Right atrium auricular region (tissue), 2 donors: Measurements from ENCODE around the gene CBLN1. TPM values are rescaled to one million over a fixed set of nuclear protein-coding genes. Genes with fewer than 3 reads are reported as not detected.

Experiments used
- DNase-seq: peaks from one replicate; pipeline ENCODE4 v3.0.0-alpha.2; 2019; ENCODE audit warnings: low spot score
- H3K27ac ChIP-seq, 2 donors: fragments of 200-600 bp; sonication (generic); 1 replicate in 1 of 2; 2 replicates in 1 of 2; pipeline ENCODE4 v1.5.1; 2016 to 2019
- H3K27me3 ChIP-seq, 2 donors: fragments of 200-600 bp; sonication (generic); one replicate each; pipeline versions ENCODE4 v1.5.1 to v1.6.0; 2017 to 2019
- H3K36me3 ChIP-seq: fragments of 200-600 bp; sonication (generic); one replicate; pipeline ENCODE4 v1.5.1; 2016
- H3K4me1 ChIP-seq, 2 donors: fragments of 200-600 bp; sonication (generic); one replicate each; pipeline versions ENCODE4 v1.5.1 to v1.6.0; 2017 to 2019
- H3K4me3 ChIP-seq, 2 donors: fragments of 200-600 bp; sonication (generic); 1 replicate in 1 of 2; 2 replicates in 1 of 2; pipeline ENCODE4 v1.5.1; 2017 to 2019; ENCODE audit warnings: mild to moderate bottlenecking in 1 of 2, moderate library complexity in 1 of 2
- H3K9me3 ChIP-seq, 2 donors: fragments of 200-600 bp; sonication (generic); one replicate each; pipeline ENCODE4 v1.5.1; 2019
- CTCF ChIP-seq, 2 donors: fragments of 200-600 bp; sonication (generic); IDR thresholded peaks; one replicate each; pipeline ENCODE4 v1.5.1; 2019; ENCODE audit warnings: antibody characterized with exemption in 2 of 2
- total RNA-seq, 2 donors: library from RNA; depleted of rRNA; stranded (reverse); fragments of >200 nt; gene quantifications; one replicate each; pipeline ENCODE4 v1.1.0, GENCODE V29; 2016

CBLN1 gene
- total RNA-seq, 2 donors from 2014 or later: 0.98 to 1.9 TPM

GRCh38 chr16:49284962-49285361 lies 3.3 kb upstream of the CBLN1 start:
- Histone ChIP-seq H3K36me3 (no peaks in the 10 kb centered on the region), H3K27ac (no peak overlapping the region), H3K27me3 (peaks cover 18 to 32% of the 10 kb centered on the region in 2 donors), H3K4me3 (no peak overlapping the region), H3K9me3 (no peaks in the 10 kb centered on the region), H3K4me1 (peaks cover 0 to 34% of the 10 kb centered on the region in 2 donors)
- no peak for TF ChIP-seq CTCF (IDR thresholded peaks at IDR 0.05)
- DNase-seq: no peak

DNA sequence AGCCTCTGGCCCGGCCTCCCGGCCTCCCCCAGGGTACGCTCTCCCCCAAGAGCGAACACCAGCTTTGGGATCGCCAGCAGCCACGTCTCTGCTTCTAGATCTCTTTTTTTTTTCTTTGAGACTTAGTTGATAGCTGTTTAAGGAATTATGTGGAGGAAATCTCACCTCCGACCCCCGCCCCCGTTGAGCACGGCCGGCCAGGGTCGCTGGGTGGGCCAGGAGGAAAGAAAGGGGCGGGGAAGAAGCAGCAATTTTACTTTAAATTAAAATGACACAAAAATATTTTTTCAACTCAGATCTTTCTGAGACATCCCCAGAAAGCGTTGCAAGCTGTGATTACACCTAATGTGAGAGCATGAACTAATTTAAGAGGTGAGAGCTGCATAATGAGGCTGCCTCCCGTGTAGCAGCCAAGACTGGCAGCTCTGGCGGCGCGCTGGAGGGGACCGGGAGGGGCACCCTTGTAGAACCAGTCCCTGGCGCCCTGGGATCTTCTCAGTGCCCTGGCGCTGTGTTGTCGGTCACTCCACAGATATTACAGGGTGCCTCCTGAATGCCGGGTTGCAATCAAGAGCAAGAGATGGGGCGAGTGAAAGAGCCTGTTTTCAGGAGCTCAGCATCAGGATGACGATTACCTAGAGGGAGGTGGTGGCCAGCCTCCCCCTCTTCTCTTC lies 1.9 kb upstream of the CBLN1 start:
- H3K9me3 ChIP-seq: no peaks in the 10 kb centered on the region
- no peak for DNase-seq
- H3K4me1 ChIP-seq: peaks cover 0 to 42% of the 10 kb centered on the region in 2 donors
- H3K36me3 ChIP-seq: no peaks in the 10 kb centered on the region
- peaks cover 32 to 44% of the 10 kb centered on the region in 2 donors for H3K27me3 ChIP-seq
- no peak overlapping the region for H3K27ac ChIP-seq
- peak overlapping the region in 1 of 2 donors; percentile 51 for H3K4me3 ChIP-seq
- no peak for TF ChIP-seq CTCF (IDR thresholded peaks at IDR 0.05)

DNA sequence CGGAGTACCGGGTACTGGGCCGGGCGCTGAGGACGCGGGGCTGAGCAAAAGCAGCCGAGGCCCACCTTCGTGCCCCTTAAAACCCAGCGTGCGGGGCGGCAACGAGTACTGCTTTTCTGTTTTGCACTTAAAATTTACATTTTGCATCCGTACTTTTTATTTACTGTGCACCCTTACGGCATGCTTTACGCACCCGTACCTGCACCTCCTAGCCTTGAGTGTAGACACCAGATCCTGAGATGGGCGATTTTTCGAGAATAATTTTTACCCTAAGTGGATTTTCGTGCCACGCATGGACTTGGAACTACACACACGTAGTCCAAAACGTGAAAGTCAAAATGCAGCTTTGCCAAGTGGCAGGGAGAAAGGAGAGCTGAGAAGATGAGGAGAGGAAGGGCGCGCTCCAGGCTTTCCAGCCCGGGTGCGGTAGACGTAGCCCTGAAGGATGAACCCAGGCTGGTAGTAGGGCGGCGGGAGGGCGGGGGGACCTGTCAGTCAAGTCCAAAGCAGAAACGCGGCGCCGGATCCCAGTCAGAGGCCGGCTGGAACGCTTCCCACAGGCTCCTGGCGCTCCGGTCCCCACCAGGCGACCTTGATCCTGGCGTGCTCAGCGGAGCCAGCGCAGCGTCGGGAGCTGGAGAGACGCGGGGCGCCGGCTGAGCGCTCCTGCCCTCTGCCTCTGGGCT lies 1.2 kb upstream of the CBLN1 start:
- no peak for DNase-seq
- peaks cover 36 to 50% of the 10 kb centered on the region in 2 donors for H3K27me3 ChIP-seq
- no peak for TF ChIP-seq CTCF (IDR thresholded peaks at IDR 0.05)
- peak overlapping the region in 1 of 2 donors; percentile 51 for H3K4me3 ChIP-seq
- H3K36me3 ChIP-seq: no peaks in the 10 kb centered on the region
- peaks cover 0 to 47% of the 10 kb centered on the region in 2 donors for H3K4me1 ChIP-seq
- H3K27ac ChIP-seq: no peak overlapping the region
- no peaks in the 10 kb centered on the region for H3K9me3 ChIP-seq

GRCh38 chr16:49281843-49282642 lies 405 bp upstream of the CBLN1 start:
- peaks cover 0 to 55% of the 10 kb centered on the region in 2 donors for H3K4me1 ChIP-seq
- no peak for DNase-seq
- TF ChIP-seq CTCF (IDR thresholded peaks at IDR 0.05): peak in 1 of 2 donors; percentile 51
- H3K27me3 ChIP-seq: peaks cover 43 to 48% of the 10 kb centered on the region in 2 donors
- no peaks in the 10 kb centered on the region for H3K36me3 ChIP-seq
- H3K9me3 ChIP-seq: no peaks in the 10 kb centered on the region
- H3K4me3 ChIP-seq: peak overlapping the region; percentile 32 to 51
- H3K27ac ChIP-seq: no peak overlapping the region

GRCh38 chr16:49280841-49281371 lies 732 bp downstream of the CBLN1 start:
- H3K4me3 ChIP-seq: peak overlapping the region; percentile 6 to 51
- no peaks in the 10 kb centered on the region for H3K9me3 ChIP-seq
- H3K4me1 ChIP-seq: peaks cover 0 to 56% of the 10 kb centered on the region in 2 donors
- peaks cover 52 to 53% of the 10 kb centered on the region in 2 donors for H3K27me3 ChIP-seq
- no peak for DNase-seq
- H3K27ac ChIP-seq: no peak overlapping the region
- no peaks in the 10 kb centered on the region for H3K36me3 ChIP-seq
- no peak for TF ChIP-seq CTCF (IDR thresholded peaks at IDR 0.05)
